Activated B cell treated with CpG ODN at 0.5 μM for 24 hours (primary cell): Measurements from ENCODE around the gene ADRA1B. TPM values are rescaled to one million over a fixed set of nuclear protein-coding genes. Genes with fewer than 3 reads are reported as not detected.
A peak's percentile ranks its signal among the peaks of the same experiment; 100 is the strongest.
"Not testable (repeated sequence)": the region's sequence is repeated elsewhere in the genome, so short reads cannot be mapped to it uniquely, and the experiment has no call there.

Experiments used
- ATAC-seq: fragments of 200-7000 bp; cut with Tn5 transposase; one replicate; pipeline ENCODE4 v1.10.0; 2021; ENCODE audit warnings: low read depth, mild to moderate bottlenecking, moderate library complexity
- CTCF ChIA-PET: fragments of 350-600 bp; sonication (Branson Sonifier 250); formaldehyde crosslinking; loops from one replicate; lab custom pipeline; 2021; ENCODE audit warnings: antibody characterized with exemption; lab: Charles Lee
- POLR2A ChIA-PET: fragments of 350-600 bp; sonication (Branson Sonifier 250); formaldehyde crosslinking; loops from one replicate; lab custom pipeline; 2021; ENCODE audit warnings: antibody characterized with exemption; lab: Charles Lee
- DNase-seq: peaks from one replicate; pipeline ENCODE4 v3.0.0; 2022
- H3K27ac Mint-ChIP-seq: one replicate; pipeline ENCODE4 v1.8.0; 2020; ENCODE audit warnings: mixed read lengths
- H3K27me3 Mint-ChIP-seq: one replicate; pipeline ENCODE4 v1.8.0; 2021; ENCODE audit warnings: mixed read lengths
- H3K36me3 Mint-ChIP-seq: one replicate; pipeline ENCODE4 v1.8.0; 2021; ENCODE audit warnings: low read depth, mixed read lengths
- H3K4me1 Mint-ChIP-seq: one replicate; pipeline ENCODE4 v1.8.0; 2021; ENCODE audit warnings: mixed read lengths
- H3K4me3 Mint-ChIP-seq: one replicate; pipeline ENCODE4 v1.8.0; 2020; ENCODE audit warnings: mild to moderate bottlenecking, mixed read lengths
- H3K9me3 Mint-ChIP-seq: one replicate; pipeline ENCODE4 v1.8.0; 2020; ENCODE audit warnings: mixed read lengths
- intact Hi-C: fragments of 100-400 bp; cut with micrococcal nuclease; formaldehyde crosslinking; loops from one replicate; pipeline ENCODE4 v1.15.1; 2024
- total RNA-seq: library from RNA; stranded (reverse); gene quantifications from 2 replicates; pipeline ENCODE4 v1.2.3, GENCODE V29; 2022
- TF ChIP-seq, protein P1 (sequence below): fragments of 200-600 bp; IDR thresholded peaks from one replicate; pipeline ENCODE4 v1.8.0; 2022; ENCODE audit warnings: antibody characterized with exemption, mild to moderate bottlenecking

The ADRA1B gene
- total RNA-seq, 1 donor from 2014 or later: 0.53 TPM

DNA sequence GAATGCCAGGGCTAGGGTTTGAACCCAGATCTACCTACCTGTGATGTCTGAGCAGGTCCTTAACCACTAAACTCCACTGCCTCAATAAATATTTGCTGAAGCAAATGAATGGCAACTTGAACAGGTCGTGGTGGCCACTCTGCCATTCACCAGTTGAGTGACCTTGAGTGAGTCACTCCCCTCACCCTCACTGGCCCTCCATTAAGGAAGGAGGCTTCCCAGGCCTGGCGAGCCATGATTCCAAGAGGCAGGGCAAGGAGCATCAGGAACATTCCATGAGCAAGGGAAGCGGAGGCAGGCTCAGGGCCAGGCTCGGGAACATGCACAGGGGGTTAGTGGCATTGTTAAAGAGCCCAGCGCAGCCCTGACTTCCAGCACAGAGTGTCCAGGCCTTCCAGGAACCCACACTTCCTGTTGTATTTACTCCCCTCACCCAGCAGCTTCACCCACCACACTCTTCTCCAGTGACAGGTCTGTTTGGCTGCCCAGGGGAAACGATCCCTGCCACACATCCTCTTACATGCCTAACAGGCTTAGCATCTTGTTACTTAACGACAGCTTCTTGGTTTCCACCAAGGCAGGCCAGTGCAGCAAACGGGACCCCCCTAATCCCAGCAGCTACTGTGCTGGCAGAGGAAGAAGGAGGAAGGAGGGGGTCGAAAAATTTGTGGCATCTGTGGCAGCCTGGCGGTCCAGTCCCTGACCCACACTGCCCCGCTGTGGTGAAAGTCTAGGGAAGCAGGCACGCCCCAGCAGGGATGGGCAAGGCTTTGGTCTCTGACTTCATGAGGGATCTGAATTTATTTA is 49.0 kb downstream of the ADRA1B start:
- H3K4me1 Mint-ChIP-seq: no peaks in the 10 kb centered on the region
- TF ChIP-seq, protein P1, sequence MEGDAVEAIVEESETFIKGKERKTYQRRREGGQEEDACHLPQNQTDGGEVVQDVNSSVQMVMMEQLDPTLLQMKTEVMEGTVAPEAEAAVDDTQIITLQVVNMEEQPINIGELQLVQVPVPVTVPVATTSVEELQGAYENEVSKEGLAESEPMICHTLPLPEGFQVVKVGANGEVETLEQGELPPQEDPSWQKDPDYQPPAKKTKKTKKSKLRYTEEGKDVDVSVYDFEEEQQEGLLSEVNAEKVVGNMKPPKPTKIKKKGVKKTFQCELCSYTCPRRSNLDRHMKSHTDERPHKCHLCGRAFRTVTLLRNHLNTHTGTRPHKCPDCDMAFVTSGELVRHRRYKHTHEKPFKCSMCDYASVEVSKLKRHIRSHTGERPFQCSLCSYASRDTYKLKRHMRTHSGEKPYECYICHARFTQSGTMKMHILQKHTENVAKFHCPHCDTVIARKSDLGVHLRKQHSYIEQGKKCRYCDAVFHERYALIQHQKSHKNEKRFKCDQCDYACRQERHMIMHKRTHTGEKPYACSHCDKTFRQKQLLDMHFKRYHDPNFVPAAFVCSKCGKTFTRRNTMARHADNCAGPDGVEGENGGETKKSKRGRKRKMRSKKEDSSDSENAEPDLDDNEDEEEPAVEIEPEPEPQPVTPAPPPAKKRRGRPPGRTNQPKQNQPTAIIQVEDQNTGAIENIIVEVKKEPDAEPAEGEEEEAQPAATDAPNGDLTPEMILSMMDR: no peak
- ChIA-PET POLR2A (no interaction called here), CTCF (interaction anchor here (0.8 to 2.4 kb wide), 8 partner anchors 22 to 808 kb away, joined by 3 to 10 read pairs (median 3); no protein-coding TSS in a partner anchor)
- no peaks in the 10 kb centered on the region for H3K9me3 Mint-ChIP-seq
- H3K36me3 Mint-ChIP-seq: no peaks in the 10 kb centered on the region
- DNase-seq (no peak), ATAC-seq (no peak)
- H3K27ac Mint-ChIP-seq: no peak overlapping the region
- H3K27me3 Mint-ChIP-seq: peaks cover 42% of the 10 kb centered on the region
- intact Hi-C loops: loop anchor here (1.0 to 5.0 kb wide), 4 partner anchors 521 to 808 kb away; no protein-coding TSS in a partner anchor
- no peak overlapping the region for H3K4me3 Mint-ChIP-seq

DNA sequence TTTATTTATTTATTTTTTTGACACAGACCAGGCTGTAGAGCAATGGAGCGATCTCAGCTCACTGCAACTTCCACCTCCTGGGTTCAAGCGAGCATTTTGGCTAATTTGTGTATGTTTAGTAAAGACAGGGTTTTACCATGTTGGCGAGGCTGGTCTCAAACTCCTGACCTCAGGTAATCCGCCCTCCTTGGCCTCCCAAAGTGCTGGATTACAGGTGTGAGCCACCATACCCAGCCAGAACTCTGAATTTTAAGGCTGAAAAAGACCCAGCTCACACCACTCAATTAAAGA is 49.5 kb downstream of the ADRA1B start:
- H3K4me1 Mint-ChIP-seq, ATAC-seq, H3K36me3 Mint-ChIP-seq, POLR2A ChIA-PET, H3K27ac Mint-ChIP-seq, DNase-seq, H3K9me3 Mint-ChIP-seq, H3K4me3 Mint-ChIP-seq: not testable (repeated sequence)
- intact Hi-C loops: loop anchor here (1.0 to 5.0 kb wide), 5 partner anchors 451 to 808 kb away; no protein-coding TSS in a partner anchor
- peaks cover 47% of the 10 kb centered on the region for H3K27me3 Mint-ChIP-seq
- CTCF ChIA-PET: interaction anchor here (0.8 to 2.4 kb wide), 4 partner anchors 510 to 809 kb away, joined by 3 to 10 read pairs (median 4); no protein-coding TSS in a partner anchor

DNA sequence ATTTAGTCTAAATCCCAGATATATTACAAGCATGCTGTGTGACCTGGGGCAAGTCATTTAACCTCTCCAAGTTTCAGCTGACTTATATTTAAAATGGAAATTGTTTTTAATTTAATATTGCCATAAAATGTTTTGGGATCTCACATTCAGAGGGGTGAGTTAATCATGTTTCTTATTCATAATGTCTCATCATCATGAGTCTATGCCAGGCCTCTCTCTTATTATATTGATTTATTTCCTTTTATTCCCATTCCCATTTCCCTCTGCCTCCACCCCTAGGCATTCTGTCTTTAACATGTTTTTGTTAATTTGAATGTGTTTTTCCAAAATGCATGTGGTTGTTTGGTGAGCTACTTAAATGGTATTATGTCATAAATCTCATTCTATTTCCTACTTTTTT is 53.7 kb downstream of the ADRA1B start:
- intact Hi-C loops: loop anchor here (5.0 kb wide), 1 partner anchor 813 kb away; no protein-coding TSS in a partner anchor
- TF ChIP-seq, protein P1: no peak
- CTCF ChIA-PET: interaction anchor here (1.5 kb wide), 1 partner anchor 17 kb away, joined by 5 read pairs; no protein-coding TSS in a partner anchor
- no peak overlapping the region for H3K4me3 Mint-ChIP-seq
- POLR2A ChIA-PET: interaction anchor here (0.5 kb wide), 1 partner anchor 374 kb away, joined by 3 read pairs; no protein-coding TSS in a partner anchor
- no peaks in the 10 kb centered on the region for H3K9me3 Mint-ChIP-seq
- H3K27ac Mint-ChIP-seq: no peak overlapping the region
- H3K27me3 Mint-ChIP-seq: peaks cover 69% of the 10 kb centered on the region
- peaks cover 15% of the 10 kb centered on the region for H3K4me1 Mint-ChIP-seq
- DNase-seq: no peak
- no peak for ATAC-seq
- no peaks in the 10 kb centered on the region for H3K36me3 Mint-ChIP-seq

DNA sequence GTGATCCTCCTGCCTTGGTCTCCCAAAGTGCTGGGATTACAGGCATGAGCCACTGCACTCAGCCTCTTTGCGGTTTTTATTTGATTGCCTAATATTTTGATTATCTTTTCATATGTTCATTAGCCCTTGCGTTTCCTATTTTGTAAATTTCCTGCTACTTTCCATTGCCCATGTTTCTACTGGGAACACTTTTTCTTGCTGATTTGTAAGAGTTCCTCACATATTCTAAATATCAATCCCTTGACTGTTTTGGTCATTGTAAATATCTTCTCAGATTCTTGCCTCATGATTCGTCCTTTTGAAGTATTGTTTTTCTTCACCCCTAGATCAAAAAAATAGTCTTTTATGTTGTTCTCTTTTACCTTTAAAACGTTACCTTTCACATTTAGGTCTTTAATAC is 54.8 kb downstream of the ADRA1B start:
- intact Hi-C loops: no loop called here
- Mint-ChIP-seq H3K4me3 (peak overlapping the region; percentile 52), H3K27me3 (peaks cover 66% of the 10 kb centered on the region), H3K36me3 (no peaks in the 10 kb centered on the region), H3K9me3 (no peaks in the 10 kb centered on the region), H3K27ac (no peak overlapping the region), H3K4me1 (peaks cover 15% of the 10 kb centered on the region)
- ChIA-PET POLR2A (no interaction called here), CTCF (no interaction called here)
- DNase-seq (no peak), ATAC-seq (no peak)
- TF ChIP-seq, protein P1: no peak

DNA sequence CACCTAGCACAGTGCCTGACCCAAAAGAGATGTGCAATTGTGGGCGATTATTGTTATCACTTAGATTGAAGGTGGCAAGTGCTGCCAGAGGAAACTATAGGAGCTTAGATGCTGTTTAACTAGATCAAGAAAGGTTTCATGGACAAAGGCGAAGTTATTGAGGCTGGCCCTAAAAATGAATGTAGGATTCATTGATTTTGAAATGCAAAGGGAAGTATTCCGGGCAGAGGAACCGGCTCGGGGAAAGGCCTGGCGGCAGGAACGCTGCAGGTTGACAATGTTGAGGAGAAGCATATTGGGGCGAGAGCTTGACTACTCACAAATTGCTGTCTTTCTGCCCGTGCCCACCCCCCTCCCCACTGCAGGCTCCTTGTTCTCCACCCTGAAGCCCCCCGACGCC is 55.2 kb downstream of the ADRA1B start:
- peak overlapping the region; percentile 52 for H3K4me3 Mint-ChIP-seq
- peaks cover 15% of the 10 kb centered on the region for H3K4me1 Mint-ChIP-seq
- DNase-seq: no peak
- no peak overlapping the region for H3K27ac Mint-ChIP-seq
- no peaks in the 10 kb centered on the region for H3K9me3 Mint-ChIP-seq
- H3K36me3 Mint-ChIP-seq: no peaks in the 10 kb centered on the region
- H3K27me3 Mint-ChIP-seq: peaks cover 62% of the 10 kb centered on the region
- no peak for ATAC-seq
- TF ChIP-seq, protein P1: no peak
- CTCF ChIA-PET: no interaction called here
- POLR2A ChIA-PET: interaction anchor here (0.6 kb wide), 1 partner anchor 1108 kb away, joined by 4 read pairs; no protein-coding TSS in a partner anchor
- intact Hi-C loops: no loop called here
